D341Med (cell line): ENCODE results near the gene IGFL1.
"Not testable (repeated sequence)": the region's sequence is repeated elsewhere in the genome, so short reads cannot be mapped to it uniquely, and the experiment has no call there.

Experiments
- DNase-seq: peaks from one replicate; pipeline ENCODE4 v3.0.0; 2012; ENCODE audit warnings: low spot score

IGFL1 gene

DNA sequence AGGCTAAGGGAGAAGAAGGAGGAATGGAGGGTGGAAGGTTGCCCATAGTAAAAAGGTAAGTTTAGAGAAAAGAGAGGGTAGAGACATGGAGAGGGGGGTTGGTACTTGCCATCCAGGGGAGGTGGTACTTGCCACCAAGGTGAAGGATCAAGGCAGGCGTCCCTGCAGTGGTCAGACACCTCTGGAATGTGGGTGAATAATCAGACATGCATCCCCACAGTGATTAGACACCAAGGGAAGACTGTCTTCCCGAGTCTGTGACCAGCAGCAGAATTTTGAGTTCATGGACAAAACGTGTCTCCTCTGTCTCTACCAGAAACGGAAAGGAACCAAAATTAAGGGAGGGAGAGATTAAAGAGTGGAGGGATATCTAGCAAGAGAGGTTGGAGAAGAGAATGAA is 27.1 kb upstream of the IGFL1 start:
- no peak for DNase-seq

- DNase-seq = no peak
These were observed 26.4 kb upstream of the IGFL1 start for GRCh38 chr19:46202872-46203860.

- no peak for DNase-seq
These were observed 25.5 kb upstream of the IGFL1 start for GRCh38 chr19:46204008-46204407.

DNA sequence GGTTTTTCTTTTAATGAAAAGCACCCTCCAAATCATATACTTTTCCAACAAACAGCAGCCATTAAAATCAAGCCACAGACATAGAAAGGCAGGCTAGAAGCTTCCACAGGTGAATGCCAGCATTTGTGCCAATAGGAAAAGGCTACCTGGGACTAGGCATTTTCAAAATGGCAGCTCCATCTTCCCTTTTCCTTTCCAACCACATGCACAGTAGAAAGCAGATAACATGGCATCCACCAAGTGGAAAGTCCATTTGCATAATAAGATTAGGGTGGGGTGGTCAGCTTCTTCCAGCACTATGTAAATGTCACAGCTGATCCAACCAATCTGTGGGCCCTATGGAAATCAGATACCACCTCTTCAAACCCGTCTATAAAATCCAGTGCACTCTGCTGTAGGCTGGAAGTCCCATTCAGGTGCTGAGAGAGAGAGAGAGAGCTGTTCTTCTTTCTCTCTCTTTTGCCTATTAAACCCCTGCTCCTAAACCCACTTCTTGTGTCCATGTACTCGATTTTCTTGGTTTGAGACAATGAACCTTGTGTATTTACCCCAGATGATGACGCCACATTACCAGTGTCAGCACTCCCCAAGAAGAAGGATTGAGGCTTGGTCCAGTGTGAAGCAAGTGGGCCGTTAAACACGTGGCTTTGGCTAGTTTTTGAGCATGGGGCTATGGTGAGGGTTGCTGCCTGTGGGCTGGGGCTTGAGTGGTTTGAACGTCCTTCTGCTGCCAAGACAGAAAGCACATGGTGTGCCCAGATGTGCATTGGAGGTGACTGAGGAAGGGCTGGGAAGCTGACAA is 24.2 kb upstream of the IGFL1 start:
- no peak for DNase-seq

DNA sequence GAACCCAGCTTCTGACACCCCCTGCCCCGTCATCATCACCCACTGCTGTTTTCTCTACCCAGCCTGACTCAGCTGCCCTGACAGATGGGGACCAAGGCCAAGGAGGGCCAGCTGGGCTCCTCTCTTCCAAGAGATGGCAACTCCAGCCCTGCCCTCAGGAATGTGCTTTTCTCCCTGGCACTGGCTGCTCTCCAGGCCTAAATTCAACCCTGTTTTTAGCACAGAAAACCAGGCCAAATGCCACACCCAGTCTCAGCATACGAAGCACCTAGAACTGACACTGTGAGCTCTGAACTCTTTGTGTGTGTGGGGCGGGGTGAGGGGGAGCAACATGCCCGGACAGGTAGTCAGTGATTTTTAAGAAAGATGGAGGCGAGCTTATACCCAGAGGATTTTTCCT is 23.4 kb upstream of the IGFL1 start:
- no peak for DNase-seq

DNA sequence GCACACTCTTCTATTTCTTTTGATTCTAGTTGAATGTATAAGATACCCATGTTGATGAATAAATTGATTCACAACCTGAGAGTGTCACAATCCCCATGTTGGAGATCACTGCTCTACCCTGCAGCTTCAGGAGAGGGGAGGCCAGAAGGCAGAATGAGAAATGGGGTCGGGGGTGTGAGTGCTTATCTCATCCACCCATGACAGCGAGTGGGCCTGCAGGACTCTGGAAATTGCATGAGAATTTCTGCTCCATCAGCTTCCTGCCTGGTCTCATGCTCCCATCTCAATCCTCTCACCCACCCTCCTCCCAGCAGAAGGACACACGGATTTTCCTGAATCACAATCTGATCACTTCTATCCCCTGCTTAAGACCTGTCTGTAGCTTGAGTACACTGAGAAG is 22.9 kb upstream of the IGFL1 start:
- no peak for DNase-seq

- not testable (repeated sequence) for DNase-seq
These were observed 21.7 kb upstream of the IGFL1 start for GRCh38 chr19:46207858-46208257.

GRCh38 chr19:46209051-46209450 is 20.5 kb upstream of the IGFL1 start:
- DNase-seq = no peak

DNA sequence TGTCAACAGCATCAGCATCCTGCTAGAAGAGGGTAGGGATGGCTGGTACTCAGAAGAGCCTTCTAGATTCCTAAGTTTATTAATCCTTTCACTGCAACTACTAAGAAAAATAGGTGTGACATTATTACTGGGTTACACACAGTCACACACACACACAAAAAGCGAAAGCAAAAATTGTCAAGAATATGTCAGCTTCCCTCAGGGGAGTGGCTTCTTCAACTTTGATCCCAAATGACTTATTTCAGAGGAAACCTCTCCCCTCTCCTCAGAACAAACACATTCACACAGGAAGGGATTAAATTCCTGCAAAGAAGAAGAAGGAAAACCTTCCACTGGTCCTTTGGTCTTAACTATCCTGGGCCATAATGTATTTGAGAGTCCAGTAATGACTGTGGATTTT is 20.1 kb upstream of the IGFL1 start:
- no peak for DNase-seq

DNA sequence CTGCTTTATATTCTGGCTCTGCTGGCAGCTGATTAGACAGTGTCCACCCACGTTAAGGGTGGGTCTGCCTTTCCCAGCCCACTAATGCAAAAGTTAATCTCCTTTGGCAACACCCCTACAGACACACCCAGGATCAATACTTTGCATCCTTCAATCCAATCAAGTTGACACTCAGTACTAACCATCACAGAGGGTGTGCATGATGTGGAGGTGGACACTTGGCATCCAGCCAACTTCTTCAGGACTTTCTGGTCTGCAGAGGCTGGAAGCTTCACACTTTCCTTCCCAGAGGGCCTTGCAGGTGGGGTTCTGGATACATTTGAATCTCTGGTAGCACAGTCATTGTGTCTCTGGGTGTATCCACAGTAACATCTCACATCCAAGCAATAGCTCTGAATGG is 18.9 kb upstream of the IGFL1 start:
- no peak for DNase-seq

- DNase-seq = no peak
These were observed 18.2 kb upstream of the IGFL1 start for GRCh38 chr19:46211201-46211881.

- DNase-seq = not testable (repeated sequence)
These were observed 16.9 kb upstream of the IGFL1 start for GRCh38 chr19:46212592-46212991.

DNA sequence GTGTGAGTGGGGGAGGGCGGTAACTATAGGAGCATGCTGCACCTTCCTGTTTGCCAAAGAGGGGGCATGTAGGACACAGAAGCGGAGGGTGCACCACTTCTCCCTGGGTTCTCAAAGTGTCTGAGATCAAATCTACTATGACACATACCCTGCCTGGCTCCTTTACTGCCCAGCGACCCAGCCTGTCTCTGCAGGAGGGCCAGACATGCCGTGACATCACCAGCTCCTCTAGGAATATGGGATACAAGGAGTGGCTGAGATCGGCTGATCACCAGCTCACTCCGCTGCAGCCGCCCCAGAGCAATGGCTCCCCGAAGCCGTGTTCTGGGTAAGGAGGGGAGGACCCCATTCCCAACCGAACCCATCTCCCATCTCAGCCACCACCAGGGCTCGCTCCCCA is 16.4 kb upstream of the IGFL1 start:
- no peak for DNase-seq

- no peak for DNase-seq
These were observed 15.7 kb upstream of the IGFL1 start for GRCh38 chr19:46213806-46214205.

GRCh38 chr19:46216612-46217011 is 12.9 kb upstream of the IGFL1 start:
- DNase-seq = no peak

DNA sequence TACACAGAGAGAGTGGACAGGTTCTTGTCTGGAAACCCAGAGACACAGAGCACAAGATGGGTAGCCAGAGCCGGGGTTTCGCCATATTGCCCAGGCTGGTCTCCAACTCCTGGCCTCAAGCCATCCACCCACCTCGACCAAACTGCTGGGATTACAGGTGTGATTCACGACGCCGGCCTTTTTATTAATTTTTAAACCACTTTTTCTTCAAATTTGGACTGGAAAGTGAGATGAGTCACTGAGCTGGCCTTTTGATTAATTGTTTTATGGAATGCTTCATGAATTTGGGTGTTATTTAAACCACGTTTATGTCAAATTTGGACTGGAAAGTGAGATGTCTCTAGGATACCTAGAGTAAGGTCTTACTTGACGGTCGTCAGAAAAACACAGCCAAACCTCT is 12.1 kb upstream of the IGFL1 start:
- no peak for DNase-seq

DNA sequence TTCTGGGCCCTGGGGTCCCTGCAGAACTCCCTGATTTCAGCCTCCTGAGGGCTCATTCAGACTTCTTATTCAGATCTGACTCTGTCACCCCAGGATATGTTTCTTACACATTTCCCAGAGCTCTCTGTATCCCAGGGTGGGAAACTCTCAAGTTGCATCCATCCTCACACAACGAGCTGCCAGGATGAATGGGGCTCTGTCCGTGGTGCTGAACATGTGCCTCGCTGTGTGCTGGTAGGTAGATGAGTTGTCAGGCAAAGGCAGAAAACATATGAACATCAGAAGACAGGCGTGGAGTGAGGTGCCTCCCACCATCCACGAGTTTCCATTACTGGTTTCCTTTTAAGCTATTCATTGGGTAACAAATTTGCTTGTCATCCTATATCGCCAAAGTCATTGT is 11.4 kb upstream of the IGFL1 start:
- no peak for DNase-seq

DNA sequence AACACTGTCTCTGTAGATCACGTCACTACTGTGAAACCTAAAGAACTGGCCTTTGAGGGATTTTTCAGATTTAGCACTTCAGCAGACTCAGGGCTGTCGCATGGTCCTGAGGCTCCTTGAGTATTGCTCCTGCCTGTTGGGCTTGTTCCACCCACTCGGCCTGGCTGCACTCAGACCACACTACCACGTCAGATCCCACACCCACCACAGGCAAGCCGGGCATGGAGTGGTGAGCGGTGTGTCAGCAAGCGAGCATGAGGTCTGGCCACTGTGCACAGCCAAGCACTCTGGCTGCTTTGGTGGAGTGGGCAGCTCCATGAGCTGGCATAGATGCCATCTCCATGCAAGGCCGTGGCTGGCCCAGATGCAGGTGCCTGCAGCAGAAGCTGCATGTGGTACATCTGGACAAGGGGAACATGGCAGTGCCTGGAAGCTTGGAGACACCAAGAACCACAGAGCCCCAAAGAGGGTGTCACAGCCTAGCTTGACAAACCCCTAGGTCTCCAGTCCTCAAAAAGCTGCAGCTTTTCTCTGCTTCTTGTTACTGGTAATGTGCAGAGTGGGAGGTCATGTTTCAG is 9.4 kb upstream of the IGFL1 start:
- no peak for DNase-seq

- no peak for DNase-seq
These were observed 8.4 kb upstream of the IGFL1 start for GRCh38 chr19:46221152-46221551.

DNA sequence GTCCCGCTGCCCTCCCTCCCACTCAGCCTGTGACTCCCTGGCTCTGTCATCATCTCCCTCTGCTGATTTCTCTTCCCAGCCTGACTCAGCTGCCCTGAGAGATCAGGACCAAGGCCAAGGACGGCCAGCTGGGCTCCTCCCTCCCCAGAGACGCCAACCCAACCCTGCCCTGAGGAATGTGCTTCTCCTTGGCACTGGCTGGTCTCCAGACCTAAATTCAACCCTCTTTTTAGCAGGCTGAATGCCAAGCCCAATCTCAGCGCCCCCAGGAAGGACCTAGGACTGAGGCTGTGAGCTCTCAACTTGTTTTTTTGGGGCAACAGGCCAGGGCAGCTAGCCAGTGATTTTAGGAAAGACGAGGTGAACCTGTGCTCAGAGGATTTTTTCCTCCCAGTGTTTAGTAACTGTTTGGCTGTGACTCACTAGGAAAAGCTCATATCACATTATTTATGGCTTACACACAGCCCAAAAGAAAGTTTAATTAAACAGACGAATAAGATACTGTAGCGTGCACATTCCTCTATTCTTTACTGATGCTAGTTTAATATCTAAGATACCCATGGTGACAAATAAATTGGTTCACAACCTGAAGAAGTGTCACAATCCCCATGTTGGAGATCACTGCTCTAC is 7.4 kb upstream of the IGFL1 start:
- DNase-seq = no peak

DNA sequence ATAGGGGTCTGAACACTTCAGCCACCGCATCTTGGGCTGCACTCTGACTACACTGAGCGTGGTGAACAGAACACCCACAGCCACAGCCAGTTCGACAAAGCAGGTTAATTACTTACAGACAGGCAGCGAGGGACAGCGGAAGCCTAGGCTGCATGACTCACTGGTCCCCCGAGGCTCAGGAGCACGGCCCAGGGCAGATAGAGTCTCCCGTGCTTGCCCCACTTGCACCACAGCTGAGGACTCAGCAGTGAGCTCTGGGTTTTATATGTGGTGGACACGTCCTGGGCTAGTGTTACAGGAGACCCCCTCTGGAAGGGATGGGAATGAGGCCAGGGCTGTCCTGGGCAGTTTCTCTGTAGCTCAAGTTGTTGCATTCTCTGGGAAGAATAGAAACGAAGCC is 5.8 kb upstream of the IGFL1 start:
- DNase-seq = not testable (repeated sequence)

DNA sequence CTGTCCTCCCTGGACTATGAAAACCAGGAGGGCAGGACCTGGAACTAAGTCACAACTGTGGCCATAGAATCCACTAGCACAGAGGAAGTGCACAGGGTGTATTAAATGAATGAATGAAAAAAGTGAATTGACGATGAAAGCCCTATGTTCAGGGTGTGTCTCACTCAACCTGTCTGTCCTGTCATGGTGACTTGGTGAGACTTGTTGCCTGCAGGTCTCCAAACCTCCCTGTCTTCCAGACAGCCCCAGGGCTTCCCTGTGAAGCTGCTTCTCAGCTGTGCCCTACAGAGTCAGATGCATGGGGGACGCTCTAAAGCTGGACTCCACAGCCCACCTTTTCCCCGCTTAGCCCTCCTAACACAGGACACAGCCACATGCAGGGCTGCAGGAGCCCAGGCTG is 4.8 kb upstream of the IGFL1 start:
- no peak for DNase-seq
